Esophagus mucosa (tissue), 1 donor: ENCODE results near the gene TMEM63A. TPM values are rescaled to one million over a fixed set of nuclear protein-coding genes. Genes with fewer than 3 reads are reported as not detected.
"Not testable (repeated sequence)": the region's sequence is repeated elsewhere in the genome, so short reads cannot be mapped to it uniquely, and the experiment has no call there.

Experiments used
- ATAC-seq: fragments of 200-7000 bp; cut with Tn5 transposase; one replicate; pipeline ENCODE4 v1.9.1; 2020
- total RNA-seq: library from RNA; stranded (reverse); gene quantifications from one replicate; pipeline ENCODE4 v1.2.4, GENCODE V29; 2023
- donor health status: DM: yes; HTN: yes; CAD: no.

Gene TMEM63A
- total RNA-seq, 1 donor from 2014 or later, result 23.0 TPM

- ATAC-seq, result peak; percentile 3
Measured at GRCh38 chr1:225816643-225817538, 65.3 kb downstream of the TMEM63A start.

GRCh38 chr1:225815526-225816178 lies 66.5 kb downstream of the TMEM63A start:
- no peak for ATAC-seq

GRCh38 chr1:225815090-225815489 lies 67.1 kb downstream of the TMEM63A start:
- ATAC-seq, result not testable (repeated sequence)

GRCh38 chr1:225814381-225814780 lies 67.8 kb downstream of the TMEM63A start:
- no peak for ATAC-seq

GRCh38 chr1:225813214-225813964 lies 68.8 kb downstream of the TMEM63A start:
- peak; percentile 69 for ATAC-seq

- ATAC-seq, result no peak
Measured at GRCh38 chr1:225812488-225813213, 69.5 kb downstream of the TMEM63A start.

GRCh38 chr1:225811622-225812487 lies 70.3 kb downstream of the TMEM63A start:
- ATAC-seq, result no peak

GRCh38 chr1:225810579-225811538 lies 71.3 kb downstream of the TMEM63A start:
- ATAC-seq, result not testable (repeated sequence)

GRCh38 chr1:225809842-225810578 lies 72.2 kb downstream of the TMEM63A start, which contains the start of gene EPHX1:
EPHX1 (plus strand) TSS chr1:225810124; CDS start chr1:225828730, 18,606 bp downstream.
- peak; percentile 81 for ATAC-seq

- no peak for ATAC-seq
Measured at GRCh38 chr1:225808136-225808535, 74.0 kb downstream of the TMEM63A start.

- ATAC-seq, result not testable (repeated sequence)
Measured at GRCh38 chr1:225806736-225807135, 75.4 kb downstream of the TMEM63A start.

- ATAC-seq, result no peak
Measured at GRCh38 chr1:225806249-225806648, 75.9 kb downstream of the TMEM63A start.

- ATAC-seq, result not testable (repeated sequence)
Measured at GRCh38 chr1:225801146-225801545, 81.0 kb downstream of the TMEM63A start.

- ATAC-seq, result not testable (repeated sequence)
Measured at GRCh38 chr1:225796097-225796496, 86.1 kb downstream of the TMEM63A start.

Other genes with a start within 250 kb of the TMEM63A start
- gene ENAH, start 229.3 kb downstream of the TMEM63A start, total RNA-seq, result 41.0 TPM
- 156 TPM for gene SRP9, start 104.6 kb downstream of the TMEM63A start, total RNA-seq
- 89.7 TPM for gene EPHX1, start 72.3 kb downstream of the TMEM63A start, total RNA-seq
- gene LEFTY1, start 6.8 kb upstream of the TMEM63A start, total RNA-seq, result not detected
- gene PYCR2, start 41.9 kb upstream of the TMEM63A start, total RNA-seq, result 25.7 TPM
- gene LEFTY2, start 58.8 kb upstream of the TMEM63A start, total RNA-seq, result not detected
- 9.5 TPM for gene SDE2, start 117.0 kb upstream of the TMEM63A start, total RNA-seq
- gene H3-3A, start 180.3 kb upstream of the TMEM63A start, total RNA-seq, result 457 TPM